Activated T-helper 9 cell treated with anti-CD3 and anti-CD28 coated beads, Interleukin-2, amount 50 U/mL, for 16 hours (primary cell): ENCODE results near the gene PUDP.
"Not testable (repeated sequence)": the region's sequence is repeated elsewhere in the genome, so short reads cannot be mapped to it uniquely, and the experiment has no call there.

ENCODE experiments used
- DNase-seq: peaks from one replicate; pipeline ENCODE4 v3.0.0-alpha.2; 2020; ENCODE audit warnings: low read depth

The PUDP gene

DNA sequence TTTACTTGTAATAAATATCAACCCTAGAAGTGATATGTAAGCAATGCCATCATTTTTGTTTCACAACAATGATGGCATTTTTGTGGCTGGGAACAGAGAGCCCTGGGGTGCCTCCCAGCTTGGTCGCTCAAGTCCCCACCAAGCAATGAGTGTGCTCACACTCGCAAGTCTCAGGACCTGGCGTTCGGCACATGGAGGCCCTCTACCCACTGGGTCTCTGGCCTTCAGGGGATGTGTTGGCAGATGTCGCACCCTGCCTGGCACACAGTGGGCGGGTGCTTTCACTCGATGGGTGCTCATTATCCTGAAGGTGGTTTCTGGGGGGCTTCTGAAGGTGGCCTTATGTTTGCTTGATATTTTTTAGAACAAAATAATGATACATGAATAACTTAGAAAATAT, 75.1 kb downstream of the PUDP start:
- no peak for DNase-seq

DNA sequence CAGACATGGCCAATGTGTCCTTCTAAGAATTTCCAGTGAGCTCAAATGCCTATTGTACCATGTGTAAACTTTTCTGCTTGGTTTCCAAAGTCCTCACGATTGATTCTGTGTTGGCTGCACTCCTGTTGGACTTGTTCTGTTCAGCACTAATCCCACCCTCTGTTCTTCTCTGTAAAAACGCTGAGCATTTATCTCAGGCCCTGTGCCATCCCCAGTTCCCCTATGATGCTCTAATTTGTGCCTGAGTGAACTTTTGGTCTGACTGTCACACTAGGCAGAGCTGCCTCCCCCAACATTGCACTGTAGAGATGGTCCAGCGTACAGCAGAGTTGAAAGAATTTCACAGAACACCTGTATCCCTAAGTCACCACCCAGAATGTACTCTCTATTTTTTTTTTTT, 76.6 kb downstream of the PUDP start:
- DNase-seq: no peak

DNA sequence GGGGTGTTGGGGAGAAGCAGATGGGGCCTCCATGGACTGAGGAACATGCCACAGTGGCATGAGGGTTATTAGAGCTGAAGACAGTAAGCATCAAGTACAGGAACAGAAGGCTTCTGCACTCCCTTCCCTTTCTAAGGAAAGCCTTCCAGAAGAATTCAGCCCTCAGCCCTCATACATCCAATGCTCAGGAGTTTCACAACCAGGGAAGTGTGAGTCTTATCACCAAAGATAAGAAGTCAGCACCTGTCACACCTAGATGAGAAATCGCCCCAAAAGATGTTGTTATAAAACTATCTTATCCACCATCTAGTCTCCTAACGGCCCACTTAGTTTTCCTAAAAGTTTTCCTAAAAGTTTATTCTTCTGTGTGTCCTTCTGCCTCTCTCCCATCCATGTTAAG, 78.4 kb downstream of the PUDP start:
- no peak for DNase-seq

DNA sequence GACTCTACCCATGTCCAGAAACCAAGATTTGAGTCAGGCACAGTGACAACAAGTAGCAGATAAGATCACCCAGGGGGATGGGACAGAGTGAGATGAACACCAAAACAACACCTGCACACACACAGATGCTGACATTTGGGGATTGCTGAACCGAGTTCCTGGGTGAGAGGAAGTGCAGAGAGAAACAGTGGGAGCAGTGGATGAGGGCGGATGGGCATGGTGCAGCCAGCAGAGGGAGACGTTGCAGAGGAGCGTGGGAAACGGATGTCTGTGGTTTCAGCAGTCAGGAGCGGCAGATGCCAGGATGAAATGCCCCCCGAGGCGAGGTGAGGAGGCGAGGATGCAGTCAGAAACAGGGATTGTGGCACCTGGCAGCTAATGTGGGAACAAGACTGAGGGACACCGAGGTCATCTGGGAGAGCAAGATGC, 79.0 kb downstream of the PUDP start:
- DNase-seq: no peak

DNA sequence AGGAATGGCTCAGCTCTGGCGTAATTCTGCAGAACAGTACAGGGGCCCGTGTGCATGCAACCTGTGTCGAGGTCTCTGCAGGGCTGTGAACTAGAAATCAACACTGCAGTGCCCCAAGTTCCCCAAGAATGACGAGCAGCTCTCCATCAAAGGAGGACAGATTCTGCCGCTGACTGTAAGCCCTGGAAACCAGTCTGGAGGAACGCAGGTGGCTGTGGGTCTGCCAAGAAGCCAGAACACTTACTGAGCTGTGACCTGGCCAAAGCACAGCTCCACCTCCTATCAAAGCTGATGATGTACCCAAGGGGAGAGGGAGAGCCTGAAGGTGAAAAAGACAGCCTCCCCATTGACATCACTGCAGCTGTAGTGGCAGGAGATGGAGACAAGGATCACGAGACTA, 80.7 kb downstream of the PUDP start:
- DNase-seq: no peak

DNA sequence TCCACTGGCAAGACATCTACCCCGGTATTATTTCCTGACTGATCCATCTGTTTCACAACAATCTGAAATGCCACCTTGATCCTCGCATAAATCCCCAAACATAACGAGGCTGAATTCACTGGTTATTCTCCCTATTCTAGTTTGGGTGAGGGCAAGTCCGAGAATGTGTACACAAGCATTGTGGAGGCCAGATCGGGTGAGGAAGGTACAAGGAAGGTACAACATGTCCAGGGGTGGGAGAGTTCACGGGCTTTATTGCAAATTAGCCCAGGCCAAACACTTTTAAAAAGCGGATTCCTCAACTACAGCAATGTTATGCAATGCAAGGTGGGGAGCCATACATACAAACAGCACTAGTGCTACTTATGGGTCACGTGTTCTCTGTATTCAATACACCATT, 82.5 kb downstream of the PUDP start:
- DNase-seq: no peak

DNA sequence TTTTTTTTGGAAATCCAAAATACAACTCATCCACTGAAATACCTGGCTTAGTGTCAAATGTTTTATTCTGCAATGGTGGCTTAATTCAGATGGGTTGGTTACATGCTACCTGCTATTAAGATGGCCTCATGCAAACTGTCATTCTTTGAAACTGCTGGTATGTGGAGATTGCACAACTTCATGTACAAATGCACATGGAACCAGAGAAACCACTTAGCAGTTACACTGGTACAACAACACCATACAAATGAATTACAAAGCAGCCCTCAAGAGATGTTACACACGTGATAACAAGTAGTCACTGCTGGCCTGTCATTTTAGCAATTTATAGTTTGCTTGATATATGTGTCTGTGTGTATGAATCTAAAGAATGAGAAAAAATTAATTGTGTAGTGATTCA, 85.0 kb downstream of the PUDP start:
- DNase-seq: no peak

DNA sequence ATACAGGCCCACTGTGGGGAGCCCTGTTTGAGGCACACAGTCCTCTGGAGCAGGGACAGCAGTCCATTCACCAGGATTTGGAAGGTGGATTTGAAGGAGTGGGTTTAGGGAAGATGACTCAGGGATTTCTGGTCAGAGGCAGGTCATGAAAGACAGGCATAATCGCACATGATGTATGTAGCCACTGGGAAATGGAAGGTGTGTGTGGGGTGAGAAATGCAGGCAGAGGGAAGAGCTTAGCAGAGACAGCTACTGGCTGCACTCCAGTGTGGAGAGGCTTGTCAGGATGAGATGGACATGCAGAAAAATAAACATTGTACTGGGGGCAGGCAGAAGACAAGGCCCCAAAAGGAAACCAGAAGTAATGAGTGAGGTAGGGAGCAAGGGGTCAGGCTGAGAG, 85.7 kb downstream of the PUDP start:
- DNase-seq: no peak

DNA sequence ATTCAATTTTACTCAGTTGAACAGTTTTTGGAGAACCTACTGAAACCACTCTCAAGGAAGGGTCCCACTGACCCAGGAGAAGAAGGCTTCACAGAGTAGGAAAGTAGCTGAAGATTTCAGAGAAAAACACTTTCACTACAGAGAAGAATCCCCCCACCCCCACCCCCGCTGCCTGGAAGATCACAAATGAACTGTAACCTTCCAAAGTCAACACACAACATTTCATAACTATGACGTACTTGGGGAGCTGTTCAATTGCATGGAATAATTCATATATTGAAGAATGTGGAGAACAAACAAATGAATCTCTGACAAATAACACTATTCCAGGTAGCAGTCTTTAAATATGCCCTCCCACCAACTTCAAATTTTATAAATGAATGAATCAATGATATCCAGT, 86.5 kb downstream of the PUDP start:
- no peak for DNase-seq

DNA sequence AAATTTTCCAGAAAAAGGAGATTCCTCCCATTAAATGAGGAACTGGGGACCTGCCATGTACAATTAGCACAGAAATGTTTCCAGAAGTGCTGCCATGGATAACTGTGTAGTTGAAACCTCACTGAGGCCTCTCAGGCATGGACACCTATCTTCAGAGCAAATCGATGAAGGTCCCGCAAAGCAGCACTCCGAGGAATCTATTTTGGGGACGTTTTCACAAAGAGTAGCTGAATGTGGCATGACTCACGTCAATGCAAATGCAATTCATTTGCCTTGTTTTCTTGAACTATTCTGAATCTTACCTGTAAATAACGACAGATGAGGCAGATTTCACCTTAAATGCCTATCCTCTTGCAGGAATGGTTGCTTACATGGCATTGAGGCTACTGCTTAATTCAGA, 87.5 kb downstream of the PUDP start:
- DNase-seq: no peak

DNA sequence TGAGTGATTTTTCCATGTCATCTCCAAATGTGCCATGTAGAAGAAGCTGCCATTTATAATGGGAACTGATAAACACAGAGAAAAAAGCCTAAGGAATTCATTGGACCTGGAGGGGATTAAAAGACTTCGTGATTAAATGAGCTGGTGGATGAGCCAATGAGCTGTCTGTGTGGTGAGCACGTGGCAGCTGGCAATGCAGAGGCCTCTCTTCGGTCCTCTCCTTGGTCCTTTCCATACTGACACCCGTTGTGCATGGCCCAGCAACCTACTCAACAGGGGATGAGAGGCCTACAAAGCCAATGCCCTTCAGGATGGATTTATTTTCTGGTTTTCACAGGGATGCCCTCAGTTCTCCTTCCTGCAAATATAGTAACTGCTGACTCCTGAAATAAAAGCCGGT, 88.1 kb downstream of the PUDP start:
- DNase-seq: no peak

DNA sequence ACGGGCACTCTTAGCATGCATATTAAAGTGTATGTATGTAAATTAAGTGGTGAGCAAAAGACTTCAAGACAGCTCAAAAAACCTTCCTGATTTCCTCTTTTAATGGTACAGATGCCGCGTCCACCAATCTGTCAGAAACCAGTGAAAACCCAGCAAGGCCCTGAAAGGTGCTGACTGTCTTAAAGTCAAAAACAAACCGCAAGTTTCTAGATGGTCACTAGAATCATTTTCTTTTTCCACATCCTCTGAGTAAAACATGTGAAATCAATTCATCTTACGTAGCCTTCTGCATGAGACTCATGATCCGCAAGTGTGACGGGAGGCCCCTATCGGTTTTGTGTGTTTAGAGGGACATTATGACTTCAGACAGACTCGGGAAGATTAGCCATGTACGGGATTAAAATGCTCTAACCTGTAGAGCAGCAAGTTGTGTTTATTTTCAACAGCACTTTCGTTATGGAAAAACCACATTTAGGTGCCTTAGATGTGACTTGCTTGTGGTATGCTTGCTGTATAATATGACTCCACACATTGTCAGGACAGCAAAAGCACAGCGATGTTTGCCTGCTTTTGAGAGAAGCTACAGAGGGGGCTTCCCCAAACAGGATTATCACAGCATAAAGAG, 88.6 kb downstream of the PUDP start:
- no peak for DNase-seq

DNA sequence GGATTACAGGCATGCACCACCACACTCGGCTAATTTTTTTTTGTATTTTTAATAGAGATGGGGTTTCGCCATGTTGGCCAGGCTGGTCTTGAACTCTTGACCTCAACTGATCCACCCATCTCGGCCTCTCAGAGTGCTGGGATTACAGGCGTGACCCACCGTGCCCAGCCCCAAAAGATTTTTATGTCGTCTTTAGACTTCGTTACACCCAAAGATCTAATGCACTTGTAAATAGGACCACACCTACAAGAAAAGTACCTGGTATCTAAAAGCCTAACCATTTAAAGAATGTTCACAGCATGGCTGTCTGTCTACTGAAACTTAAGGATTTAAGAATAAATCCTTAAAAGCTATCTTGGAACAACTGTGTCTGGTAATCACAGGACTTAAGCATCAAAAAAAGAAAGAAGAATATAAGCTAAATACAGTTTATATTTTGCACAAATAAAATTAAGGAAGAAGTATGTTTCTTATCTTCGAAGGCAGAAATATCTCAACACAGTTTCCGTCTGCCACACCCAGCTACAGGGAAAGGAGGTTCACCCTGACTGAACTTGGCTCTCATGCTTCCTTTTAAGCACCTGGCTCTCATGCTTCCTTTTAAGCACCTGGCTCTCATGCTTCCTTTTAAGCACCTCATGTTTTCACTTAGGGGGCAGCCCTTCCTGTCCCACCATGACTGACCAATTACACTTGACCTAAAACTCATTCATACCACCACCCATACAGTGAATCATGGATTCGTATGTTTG, 92.4 kb downstream of the PUDP start:
- no peak for DNase-seq

DNA sequence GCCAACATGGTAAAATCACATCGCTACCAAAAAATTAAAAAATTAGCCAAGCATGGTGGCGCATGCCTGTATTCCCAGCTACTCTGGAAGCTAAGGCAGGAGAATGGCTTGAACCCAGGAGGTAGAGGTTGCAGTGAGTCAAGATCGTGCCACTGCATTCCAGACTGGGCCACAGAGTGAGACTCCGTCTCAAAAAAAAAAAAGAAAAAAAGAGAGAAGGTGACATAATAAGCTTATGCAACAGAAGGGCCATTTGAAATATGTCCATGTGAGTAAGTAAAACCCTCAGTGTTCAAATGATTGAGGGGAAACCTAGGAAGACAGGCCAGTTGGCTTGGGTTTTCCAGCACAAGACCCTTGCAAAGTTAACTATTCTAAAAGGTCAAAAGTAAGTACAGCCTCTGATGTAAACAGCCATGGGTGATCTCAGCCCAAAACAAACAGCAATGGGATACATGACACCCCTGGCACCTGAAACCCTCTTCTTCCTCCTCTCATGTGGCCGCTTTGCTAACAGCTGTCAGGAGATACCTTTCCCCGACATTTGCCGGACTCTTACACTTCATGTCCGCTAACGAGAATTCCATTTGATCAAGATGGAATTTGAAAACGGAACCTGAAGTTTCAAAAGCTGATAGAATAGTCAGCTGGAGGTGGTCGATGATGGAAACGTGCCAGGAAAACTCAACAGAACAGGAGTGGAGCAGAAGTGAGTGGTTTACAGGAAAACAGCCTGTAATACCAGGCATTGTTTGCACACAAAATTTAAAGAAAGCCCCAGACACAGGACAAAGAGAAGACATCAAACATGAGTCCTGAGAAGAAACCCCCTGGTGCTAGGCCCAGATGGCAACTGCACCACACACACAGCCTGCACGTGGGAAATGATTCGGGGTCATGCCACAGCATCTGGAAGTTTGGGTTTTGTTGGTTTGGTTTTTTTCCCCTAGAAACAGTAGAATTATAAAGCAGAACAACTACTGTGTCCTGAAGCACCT, 93.4 kb downstream of the PUDP start:
- DNase-seq: no peak

DNA sequence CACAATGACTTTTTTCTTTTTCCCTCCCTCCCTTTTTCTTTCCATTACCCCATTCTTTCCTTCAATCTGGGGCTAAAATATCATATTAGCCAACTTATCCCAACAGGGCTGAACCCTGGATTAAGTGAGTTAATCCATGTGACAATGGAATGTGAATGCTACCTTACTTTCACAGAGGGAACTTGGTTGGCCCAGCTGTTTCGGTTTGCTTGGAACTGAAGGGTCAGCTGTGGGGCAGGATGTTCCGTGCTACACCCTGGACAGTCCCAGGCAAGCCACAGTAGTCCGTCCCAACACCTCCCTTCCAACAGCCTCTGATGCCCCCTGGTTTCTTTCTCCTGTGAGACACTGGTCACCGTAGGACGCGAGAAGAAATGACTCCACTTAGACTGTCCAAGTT, 95.4 kb downstream of the PUDP start:
- DNase-seq: no peak

DNA sequence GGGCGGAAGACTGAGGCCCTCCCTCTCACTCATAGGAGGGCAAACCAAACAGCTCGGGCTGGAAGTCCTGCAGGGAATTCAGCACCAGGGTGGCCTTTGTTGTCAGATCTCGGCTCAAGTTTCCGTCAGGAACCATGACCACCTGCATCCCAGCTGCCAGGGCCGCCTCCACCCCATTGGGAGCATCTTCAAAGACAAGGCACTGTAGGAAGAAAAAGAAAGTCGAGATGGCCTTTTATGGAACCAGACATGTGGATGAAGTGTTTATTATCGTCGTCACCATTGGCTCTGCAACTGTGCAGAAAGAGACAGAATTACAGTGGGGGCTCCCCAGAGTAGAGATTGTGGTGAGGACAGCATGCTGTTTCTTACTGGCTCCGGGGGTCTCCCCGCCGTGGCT, 97.7 kb downstream of the PUDP start:
- no peak for DNase-seq

DNA sequence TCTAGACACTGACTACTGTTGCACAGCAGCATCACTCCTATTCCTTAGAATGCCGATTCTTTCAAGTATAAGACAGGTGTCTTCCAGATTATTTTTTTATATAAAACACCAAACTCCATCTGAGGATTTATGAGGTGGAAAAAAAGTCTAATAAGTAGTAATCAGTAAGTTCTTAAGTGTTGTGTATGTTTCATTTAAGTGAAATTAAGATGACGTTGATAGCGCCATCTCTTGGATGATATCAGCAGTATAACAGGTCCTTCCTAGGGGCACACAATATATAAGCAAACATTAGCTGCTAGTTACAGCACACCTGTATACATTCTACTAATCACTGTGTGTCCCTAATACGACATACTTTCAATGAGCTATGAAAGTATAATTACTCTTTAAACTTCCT, 100.0 kb downstream of the PUDP start:
- no peak for DNase-seq

DNA sequence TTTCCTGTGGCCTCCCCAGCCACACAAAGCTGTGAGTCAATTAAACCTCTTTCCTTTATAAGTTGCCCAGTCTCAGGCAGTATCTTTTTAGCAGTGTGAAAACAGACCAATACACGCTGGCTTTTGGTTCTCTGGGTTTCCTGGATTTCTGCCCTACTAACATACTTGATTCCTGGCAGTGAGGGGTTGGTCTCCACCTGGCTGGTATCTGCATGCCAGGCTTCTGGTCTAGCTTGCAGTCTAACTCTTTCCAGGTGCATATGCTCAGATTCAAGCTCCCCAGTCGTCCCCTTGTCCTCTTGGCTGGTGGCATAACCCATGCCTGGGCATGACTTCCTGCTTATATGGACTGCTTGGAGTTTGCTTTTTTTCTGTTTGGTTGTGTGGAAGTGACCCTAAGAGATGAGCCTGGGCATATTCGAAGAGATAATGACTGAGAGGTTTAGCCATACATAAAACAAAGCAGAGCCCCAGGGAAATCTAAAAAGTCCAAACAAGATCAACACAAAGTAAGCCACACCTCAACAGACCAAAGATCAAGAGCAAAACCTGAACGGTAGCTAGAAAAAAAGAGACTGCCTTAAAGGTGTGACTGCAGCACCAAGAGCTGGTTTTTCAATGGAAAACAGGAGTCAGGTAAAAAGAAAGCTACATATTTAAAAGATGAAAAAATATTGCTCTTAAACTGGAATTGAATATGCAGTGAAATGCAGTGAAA, 102.6 kb downstream of the PUDP start:
- no peak for DNase-seq

DNA sequence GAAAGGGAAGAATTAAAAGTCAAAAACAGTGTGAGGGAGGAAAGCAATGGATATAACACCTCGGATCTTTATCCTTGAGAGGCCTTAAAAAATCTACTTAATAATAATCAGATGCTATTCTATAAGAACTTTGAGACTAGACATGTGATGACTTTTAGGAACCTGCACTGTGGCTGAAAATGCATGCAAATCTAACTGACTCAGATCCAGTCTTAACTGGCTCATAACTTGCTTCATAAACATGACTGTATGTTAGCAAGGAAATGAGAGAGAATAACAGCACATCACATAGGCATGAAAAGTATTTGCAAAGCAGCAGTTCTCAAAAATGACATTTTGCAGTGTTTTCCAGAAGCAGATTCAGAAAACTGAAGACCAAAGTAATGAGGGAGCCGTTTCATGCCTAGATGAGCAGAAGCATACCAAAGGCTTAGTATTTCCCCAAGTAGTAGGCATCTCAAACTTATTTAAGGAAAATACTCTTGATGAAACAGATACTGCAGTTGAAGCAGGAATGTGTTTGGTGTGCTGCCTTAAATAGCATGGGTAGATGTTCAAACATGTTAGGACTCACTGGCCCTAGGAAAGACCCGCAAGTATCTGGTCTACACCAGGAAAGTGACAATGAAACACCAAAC, 104.0 kb downstream of the PUDP start:
- not testable (repeated sequence) for DNase-seq

DNA sequence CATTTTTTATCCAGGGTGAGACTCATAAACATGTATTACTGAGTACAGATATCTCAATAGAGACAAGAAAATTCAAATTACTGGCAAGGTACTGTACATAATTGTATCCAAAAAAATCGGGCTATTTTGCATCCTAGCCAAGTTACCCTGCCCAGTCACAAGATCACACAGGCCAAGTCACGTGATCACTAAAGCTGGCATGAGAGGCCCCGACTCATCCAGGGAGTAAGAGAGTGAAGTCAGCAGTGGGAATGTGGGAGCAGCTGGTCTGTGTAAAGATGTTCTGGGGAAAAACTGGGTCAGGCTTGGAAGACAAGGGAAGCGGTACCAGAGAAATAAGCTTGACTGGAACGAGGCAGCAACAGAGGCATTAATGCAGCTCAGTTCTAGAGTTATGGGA, 119.7 kb downstream of the PUDP start:
- DNase-seq: no peak

DNA sequence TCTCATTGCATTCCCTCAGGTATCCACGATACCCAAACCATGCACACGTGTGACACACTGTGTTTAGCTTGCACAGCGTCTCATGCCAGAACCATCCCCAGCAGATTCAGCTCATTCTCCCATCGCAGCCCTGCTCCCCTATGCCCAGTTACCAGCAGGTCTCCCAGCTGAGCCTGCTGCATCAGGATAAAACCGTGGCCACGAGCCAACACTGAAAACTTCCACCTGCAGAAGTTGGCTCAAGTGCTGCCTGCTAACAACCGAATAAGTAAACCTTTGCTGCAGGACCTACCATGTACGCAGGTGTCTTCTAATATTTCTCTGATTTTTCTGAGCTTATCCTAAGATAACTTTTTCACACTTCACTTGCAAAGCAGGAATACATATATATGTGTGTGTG, 120.9 kb downstream of the PUDP start:
- no peak for DNase-seq

DNA sequence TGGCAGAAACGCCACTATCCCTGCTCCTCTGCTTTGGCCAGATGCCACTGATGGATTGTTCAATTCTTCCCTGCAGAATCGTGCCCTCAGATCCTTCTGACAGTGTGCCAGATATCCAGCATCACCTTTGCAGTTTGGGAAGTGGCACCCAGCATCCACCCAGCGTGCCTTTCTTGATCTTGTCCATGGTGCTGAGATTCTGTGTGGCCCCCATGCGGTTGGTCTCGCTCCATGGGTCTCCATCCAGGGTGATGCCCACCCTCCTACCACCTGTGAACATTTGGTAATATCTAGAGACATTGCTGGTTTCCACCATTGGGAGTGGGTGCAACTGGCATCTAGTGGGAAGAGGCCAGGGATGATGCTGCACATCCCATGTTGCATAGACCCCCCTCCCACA, 121.6 kb downstream of the PUDP start:
- DNase-seq: not testable (repeated sequence)
